Activated effector memory CD4-positive, alpha-beta T cell treated with Interleukin-2 at 50 U/mL for 16 hours (primary cell): ENCODE data around the gene FAM9C.
"Not testable (repeated sequence)": the region's sequence is repeated elsewhere in the genome, so short reads cannot be mapped to it uniquely, and the experiment has no call there.

Source experiments
- DNase-seq: peaks from one replicate; pipeline ENCODE4 v3.0.0-alpha.2; 2020

Gene FAM9C

DNA sequence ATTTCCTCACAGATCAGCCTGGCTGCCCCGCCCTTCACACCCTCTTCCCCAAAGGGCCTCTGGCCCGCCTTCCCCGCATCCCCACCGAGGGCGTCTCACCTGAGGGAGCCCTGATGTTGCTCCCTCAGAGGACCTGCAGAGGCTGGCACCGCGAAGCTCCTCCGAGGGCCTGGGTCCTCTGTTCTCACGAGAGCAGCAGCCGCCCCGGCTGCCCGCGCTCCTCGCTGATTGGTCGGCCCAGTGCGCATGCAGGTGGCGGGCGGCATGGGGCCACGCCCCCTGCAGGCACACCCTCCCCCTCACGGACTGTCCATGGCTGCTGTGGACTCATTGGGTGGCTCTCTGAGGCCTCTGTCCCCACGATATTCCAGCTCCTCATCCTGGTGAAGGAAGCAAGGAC lies at the start of gene FAM9C:
Gene FAM9C, minus strand, starts transcription at position 180 of the 400 bp plus-strand sequence. CDS start 831 bp downstream, outside the sequence.
- no peak for DNase-seq

DNA sequence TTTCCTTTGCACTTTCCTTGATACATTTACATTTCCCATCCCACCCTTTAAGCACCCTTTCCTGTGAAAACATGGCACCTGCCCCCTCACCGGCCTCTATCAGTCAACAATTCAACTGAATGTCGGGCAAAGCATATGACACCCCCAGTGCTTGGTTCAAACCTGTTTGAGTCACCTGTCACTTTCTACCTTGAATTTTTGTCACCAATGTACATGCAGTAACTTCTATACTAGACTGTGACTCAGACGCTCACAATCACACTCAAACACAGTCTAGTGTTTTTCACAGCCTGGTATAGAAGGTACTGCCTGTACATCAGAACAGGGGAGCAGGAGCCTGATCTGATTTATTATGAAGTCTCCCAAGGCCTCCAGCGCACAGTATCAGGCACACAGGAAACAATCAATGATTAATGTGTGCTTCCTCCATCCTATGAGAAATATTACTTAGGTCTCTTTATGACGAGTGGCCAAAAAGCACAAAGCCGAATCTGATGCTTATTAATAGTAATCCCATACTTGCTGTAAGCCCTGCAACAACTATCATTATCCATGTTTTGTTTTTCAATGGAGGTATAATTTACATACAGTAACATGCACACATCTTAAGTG lies 49.2 kb upstream of the FAM9C start:
- no peak for DNase-seq

DNA sequence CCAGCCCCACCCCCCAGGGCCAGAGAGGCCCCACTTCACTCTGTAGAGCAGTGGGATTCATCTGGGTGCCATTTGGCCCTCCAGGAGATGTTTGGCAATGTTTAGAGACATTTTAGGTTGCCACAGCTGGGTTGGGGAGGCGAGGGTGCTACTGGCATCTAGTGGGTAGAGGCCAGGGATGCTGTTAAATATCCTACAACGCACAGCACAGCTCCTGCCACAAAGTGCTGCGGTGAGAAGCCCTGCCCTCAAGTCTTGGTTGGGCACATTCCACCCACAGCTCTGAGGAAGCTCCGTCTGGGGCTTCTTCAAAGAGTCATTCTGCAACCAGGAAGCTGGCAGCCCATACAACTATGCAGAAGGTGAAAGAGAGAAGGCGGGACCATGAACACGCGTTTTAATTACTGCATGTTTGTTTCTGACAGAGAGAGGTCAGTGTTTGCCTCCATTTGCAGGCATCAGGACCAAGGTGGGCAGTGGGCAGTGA lies 48.1 kb upstream of the FAM9C start:
- DNase-seq: peak; percentile 69

GRCh38 chrX:13091111-13091765 lies 46.8 kb upstream of the FAM9C start:
- DNase-seq: no peak

GRCh38 chrX:13090339-13091110 lies 46.1 kb upstream of the FAM9C start:
- DNase-seq: no peak

DNA sequence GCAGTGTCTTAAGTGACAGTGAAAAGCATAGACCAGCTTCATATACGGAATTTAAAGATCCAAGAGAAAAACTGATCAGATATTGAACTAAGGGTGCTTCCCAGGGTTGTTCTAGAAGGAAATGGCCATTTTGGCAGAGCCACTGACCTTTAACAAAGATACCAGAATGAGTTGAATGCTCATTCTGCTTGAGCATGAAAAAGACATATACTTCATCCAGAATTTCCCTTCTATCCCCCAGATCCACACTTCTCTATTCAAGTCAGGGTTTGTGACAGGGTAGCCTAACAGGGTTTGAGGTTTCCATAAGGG lies 45.6 kb upstream of the FAM9C start:
- DNase-seq: no peak

DNA sequence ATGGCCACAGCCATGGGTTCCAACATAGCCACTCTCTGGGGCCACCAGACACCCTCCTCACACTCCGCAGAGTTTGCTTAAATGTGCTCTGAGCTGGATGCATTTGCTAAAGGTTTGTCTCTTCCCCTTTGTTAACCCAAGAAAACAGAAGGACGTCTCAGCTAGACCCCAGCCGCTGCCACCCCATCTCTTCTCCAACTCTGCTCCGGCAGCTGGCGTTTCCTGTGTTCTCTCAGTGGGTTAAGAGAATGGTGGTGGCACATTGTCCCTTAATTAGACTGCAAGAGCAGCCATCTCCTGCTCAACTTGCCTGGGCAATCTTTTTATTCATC lies 43.7 kb upstream of the FAM9C start:
- DNase-seq: no peak

DNA sequence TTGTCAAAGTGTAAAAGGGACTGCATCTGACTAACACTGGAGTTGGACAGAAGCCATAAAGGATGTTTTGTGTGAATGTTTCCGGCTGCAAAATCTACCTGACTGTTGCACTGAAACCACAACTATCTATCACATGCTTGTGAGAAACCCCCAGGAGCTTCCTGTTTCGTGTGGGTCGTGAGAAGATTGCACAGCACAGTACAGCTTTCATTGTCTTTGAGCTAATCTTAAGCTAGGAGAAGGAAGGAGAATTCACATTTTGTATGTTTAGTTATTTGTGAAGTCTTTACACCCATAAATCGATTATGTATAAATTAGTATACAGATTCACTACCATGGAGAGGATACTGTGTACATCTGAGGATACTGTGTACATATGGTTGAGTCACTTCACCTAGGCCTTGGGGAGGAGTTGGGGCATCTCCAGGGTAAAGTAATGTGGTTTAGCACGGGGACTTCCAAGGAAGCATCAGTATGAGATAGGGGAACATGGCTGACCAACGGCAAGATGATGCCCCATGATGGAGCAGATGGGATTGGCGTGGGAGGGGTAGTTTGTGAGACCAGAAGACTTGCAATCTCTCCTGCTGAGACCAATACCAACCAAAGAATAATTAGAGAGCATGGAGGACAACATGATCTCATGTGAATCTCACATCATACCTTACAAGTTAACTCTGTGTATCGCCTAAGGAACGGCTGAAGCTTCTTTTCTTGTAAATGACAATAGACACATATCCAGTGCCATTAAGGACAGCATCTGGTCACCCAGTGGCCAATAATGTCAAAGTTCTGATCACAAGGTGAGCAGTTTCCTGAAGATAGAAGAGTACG lies 43.1 kb upstream of the FAM9C start:
- DNase-seq: no peak

DNA sequence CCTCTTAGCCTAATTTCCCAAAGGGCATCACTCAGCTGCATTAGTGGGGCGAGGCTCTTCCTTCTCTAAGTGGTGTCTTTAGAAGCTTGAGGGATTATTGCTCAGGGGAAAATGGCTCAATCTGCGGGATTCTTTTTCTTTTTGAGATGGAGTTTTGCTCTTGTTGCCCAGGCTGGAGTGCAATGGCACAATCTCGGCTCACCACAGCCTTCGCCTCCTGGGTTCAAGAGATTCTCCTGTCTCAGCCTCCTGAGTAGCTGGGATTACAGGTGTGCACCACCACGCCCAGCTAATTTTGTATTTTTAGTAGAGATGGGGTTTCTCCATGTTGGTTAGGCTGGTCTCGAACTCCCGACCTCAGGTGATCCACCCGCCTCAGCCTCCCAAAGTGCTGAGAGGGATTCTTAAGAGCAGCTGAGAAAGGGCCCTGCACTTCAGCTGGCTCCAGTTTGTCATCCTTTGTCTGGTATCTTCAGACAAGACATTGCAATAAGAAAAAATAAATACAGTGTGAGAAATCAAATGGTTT lies 42.4 kb upstream of the FAM9C start:
- not testable (repeated sequence) for DNase-seq

- no peak for DNase-seq
These were observed 41.7 kb upstream of the FAM9C start for GRCh38 chrX:13086076-13086475.

DNA sequence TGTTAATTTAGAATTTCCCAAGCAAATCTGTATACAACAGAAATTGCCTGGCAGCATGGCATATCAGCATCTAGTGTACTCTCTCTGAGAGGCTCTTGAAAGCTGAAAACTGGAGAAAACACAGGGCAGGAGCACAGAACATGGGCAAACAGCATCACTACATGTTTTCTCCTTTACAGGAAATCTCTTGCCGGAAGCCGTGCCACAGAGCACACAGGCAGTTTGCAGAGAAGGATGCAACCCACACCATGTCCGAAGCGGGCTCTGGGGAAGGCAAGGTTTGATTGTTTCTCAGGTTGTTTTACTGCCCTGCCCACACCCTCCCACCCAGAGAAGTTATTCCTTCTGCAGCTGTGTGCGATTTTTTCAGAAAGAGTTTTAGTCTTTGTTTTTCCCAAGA lies 41.1 kb upstream of the FAM9C start:
- DNase-seq: no peak

DNA sequence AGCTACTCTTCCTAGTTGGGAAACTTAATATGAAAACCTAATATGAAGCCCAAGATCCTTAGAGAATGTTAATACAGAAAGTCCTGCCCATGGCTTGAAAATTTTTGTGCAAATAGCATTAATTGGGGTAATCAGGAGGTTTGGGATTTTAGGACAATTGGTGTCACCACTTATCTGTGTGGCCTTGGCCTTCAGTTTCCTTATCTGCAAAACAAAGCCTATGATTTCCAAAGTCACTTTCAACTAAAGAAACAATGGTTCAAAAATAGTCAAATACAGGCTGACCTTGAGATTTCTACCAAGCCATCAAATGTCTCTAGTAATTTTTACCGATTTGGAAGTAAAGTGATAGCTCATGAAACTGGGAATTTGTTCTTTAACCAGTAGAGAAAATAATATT lies 40.2 kb upstream of the FAM9C start:
- DNase-seq: no peak

DNA sequence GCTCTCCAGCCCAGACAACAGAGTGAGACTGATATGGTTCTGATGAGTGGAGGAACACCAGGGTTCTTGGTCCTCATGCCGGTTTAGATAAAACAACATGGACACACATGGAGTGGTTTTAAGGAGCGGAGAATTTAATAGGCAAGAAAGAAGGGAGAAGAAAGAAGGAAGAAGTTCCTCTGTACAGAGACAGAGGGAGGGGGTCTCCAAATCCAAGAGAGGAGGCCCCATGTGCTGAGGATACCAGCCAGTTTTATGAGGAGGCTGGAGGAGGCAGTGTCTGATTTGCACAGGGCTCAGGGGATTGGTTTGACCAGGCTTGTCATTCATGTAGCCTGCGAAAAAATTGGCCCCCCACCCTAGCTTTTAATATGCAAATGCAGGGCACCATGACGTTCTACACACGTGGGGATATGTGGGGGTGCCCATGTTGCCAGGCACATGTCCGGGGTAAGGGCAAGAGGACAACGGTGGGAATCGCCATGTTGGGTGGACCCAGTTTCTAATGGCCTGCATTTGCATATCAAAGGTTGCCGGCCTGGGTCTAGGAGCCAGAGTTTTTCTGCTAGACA lies 39.4 kb upstream of the FAM9C start:
- not testable (repeated sequence) for DNase-seq

DNA sequence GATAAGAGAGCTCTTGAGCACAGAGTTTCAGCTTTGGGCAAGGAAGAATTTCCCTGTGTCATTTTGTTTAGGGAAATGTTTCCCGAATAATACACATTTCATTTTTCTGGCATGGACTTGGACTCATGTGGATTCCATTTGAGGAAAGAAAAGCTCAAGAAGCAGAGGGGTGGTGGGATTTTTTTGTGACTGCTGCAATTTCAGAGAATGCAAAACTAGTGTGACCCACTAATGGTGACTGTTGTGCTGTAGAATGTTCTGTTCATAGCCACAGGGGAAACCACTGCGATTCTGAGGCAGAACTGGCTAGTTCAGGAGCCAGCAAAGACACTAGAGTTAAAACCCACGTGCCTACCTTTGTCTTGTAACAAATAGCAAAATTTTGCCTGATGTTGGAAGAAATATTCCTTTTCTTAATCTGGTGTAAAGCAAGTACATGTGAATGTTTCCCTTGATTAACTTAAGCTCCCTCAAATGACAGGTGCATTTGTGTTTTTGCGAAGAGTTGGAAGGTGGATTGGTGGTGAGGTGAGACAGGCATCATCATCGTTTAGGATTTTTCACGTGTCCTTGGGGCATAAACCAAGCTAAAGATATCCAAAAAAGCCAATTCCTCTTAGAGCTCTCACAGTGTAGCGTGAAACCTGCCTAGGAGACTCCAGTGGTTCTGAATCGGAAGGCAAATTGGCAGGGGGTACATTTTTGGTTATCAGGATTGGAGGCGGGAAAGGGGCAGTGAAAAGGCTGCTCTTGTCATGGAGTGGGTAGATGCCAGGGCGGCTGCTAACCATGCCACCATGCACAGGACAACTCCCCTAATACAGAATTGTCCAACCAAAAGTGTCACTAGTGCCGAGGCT lies 38.0 kb upstream of the FAM9C start:
- DNase-seq: no peak

- no peak for DNase-seq
These were observed 37.2 kb upstream of the FAM9C start for GRCh38 chrX:13081395-13082205.

DNA sequence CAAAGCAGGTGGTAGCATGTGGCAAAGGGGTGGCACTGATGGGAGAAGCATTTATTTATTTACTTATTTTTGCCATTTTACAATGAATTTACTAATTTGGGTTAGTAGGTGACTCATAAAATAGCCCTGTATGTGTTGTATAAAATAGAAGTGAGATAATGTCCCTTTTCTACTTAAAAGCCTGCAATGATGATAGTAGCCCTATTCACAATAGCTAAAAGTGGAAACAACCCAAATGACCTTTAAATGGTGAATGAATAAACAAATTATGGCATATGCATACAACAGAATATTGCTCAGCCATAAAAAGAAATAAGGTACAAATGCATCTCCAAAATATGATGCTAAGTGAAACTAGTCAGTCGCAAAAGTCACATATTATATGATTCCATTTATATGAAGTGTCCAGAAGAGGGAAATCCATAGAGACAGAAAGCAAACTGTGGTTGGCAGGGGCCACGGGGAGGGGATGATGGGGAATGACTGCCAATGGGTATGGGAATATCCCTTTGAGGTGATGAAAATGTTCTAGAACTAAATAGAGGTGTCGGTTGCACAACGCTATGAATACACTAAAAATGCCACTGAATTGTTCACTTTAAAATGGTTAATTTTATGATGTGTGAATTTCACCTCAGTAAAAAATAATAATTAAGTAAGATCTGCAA lies 35.8 kb upstream of the FAM9C start:
- DNase-seq: no peak

GRCh38 chrX:13078739-13079444 lies 34.5 kb upstream of the FAM9C start:
- DNase-seq: no peak

DNA sequence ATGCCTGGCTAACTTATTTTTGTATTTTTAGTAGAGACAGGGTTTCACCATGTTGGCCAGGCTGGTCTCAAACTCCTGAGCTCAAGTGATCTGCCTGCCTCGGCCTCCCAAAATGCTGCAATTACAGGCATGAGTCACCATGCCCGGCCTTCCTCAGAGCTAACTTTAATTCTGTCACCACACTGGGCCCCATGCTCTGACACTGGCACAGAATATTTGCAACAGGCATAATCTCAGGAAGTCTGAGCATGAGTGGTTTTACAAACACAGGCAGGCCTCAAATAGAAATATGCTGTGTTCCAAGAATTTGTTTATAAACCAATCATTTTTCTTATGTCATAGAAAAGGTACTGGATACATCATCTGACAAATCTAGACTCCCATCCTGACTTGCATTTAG lies 32.7 kb upstream of the FAM9C start:
- no peak for DNase-seq

DNA sequence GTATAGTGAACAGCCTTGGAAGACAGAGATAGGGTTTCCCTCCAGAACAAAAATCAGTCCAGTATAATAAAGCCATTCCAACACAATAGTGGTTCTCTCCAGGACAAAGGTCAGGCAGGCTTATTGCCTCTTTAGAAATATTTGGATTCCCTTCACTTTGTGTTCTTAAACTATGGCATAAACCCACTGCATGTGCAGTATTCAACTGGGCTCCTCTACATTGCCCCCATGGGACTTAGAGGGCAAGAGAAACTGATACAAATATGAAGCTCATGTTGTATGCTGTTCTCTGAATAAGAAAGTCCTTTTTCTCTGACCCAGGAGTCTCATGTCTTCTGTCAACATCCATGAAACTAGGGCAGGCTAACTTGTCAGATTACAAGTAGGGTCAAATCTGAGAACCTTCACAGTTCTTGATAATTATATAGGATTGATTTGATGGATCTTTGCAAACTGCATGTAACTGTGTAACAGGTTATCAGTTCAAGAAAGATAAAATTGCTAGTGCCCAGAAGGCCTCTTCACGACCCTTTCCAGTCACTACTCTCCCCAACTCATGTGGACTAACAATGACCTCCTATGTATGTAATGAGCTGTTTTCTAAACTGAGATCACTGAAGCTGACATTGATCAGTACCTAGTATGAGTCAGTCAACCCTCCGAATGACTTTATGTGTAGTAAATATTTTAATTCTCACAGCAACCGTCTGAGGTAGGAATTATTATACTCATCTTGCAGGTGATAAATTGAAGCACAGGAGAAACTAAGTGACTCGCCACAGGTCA lies 31.9 kb upstream of the FAM9C start:
- DNase-seq: no peak
